Stimulated activated CD8-positive, alpha-beta memory T cell treated with anti-CD3 and anti-CD28 coated beads, Interleukin-12 subunit alpha, Interleukin-12 subunit beta, amount 100 ng/mL, for 24 hours (primary cell): Measurements from ENCODE around the gene KCNMA1.

ENCODE experiments used
- DNase-seq: peaks from one replicate; pipeline ENCODE4 v3.0.0-alpha.2; 2020; ENCODE audit errors: extremely low read depth

KCNMA1 gene

GRCh38 chr10:77023396-77023795, 614.2 kb downstream of the KCNMA1 start:
- no peak for DNase-seq

DNA sequence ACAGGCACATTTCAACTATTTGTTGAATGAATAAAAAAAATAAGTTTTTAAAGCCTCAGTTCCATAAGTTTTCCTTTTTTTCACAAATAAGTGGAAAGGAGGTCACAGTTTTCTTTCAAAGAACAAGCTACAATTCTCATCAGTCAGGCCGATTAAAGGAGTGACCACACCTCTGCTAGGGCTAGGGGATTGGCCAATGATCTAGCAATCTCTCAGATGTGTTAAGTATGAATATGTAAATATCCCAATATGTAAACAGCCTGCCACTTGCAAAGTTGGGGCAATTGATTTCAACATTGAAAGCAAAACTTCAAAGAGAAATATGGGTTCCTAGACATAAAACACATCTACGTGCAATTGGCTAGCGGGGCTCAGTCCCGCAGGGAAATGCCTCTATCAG, 614.9 kb downstream of the KCNMA1 start:
- no peak for DNase-seq

DNA sequence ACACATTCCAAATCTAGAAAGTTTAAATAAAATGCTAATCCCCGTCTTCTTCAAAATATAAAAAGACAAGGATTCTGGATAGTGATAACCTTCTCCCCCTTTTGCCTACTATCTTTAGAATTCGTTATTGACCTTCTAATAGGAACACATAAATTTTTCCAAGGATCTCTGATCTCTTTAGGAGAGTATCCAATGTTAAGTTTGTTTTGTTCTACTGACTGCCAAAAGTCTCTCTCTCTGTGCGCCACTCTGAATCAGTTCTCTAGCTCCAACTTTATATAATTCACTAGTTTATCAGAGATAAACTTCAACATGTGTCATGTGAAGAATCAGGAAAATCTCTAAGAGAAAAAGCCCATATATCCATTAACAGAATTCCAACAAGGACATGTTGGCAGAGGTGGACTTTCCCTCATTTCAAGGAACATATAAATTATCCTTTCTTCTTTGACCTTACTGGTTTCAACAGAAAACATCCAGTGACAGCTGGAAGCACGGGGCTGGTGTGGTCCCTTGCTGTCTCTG, 615.6 kb downstream of the KCNMA1 start:
- DNase-seq: no peak

DNA sequence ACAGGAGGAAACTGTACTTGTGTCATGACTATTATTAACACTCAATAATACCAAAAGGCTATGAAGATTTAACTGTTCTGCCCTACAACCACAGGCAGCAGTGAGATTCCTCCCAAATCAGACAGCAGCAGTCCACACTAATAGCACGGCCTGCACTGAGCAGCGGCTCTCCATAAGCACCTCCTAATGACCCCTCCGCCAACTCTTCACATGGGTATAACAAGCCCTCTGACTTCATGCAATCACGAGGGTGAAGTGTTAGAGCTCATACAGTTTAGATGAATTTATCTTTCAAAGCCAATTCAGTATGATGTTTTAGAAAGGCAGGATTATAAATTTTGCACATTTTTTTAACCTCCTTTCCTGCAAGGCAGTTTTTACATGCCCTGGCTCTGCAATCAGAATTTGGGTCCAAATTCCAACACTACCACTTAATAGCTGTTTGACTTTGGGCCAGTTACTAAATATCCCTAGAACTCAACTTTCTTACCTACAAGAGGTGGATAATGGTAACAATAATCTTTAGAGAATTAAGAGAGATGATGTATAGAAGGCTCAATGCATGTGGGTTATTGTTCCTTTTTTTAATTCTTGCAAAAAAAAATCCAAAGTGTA, 617.1 kb downstream of the KCNMA1 start:
- no peak for DNase-seq

DNA sequence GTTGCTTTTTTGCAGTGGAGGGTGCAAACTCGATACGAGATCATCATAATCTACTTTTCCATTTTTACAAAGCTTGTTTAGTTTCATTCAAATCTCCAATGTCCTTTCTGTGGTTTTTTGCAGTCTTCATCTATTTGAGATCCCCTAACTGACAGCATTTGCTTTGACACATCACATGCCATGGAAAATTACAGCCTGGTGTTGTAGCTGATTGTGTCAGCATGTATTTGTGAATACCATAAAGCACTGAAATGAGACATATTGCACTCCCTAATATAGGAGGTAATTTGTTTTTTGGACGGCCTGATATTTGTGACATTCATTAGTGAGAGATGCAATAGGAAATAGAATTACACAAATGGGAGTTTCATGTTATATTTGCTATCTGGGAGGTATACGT, 620.8 kb downstream of the KCNMA1 start:
- no peak for DNase-seq

GRCh38 chr10:77016278-77016815, 621.3 kb downstream of the KCNMA1 start:
- DNase-seq: no peak

DNA sequence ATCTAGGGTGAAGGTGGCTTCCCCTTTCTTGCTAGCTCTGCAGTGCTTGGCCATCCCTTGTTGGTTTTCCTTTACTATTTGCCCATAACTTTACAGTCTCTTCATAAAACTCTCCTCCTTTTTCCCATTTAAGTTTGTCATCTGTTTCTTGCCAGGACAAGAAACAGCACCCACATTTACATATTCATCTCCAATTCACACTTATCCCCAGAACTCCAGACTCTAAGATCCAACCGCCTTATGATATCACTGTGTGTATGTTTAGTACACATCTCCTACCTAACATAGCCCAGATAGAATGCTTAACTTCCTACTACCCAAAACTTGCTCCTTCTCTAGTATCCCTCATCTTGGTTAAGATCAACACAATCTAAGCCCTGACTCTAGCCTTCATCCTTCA, 622.2 kb downstream of the KCNMA1 start:
- no peak for DNase-seq

- no peak for DNase-seq
Observed at GRCh38 chr10:77012812-77013500, 624.7 kb downstream of the KCNMA1 start.

DNA sequence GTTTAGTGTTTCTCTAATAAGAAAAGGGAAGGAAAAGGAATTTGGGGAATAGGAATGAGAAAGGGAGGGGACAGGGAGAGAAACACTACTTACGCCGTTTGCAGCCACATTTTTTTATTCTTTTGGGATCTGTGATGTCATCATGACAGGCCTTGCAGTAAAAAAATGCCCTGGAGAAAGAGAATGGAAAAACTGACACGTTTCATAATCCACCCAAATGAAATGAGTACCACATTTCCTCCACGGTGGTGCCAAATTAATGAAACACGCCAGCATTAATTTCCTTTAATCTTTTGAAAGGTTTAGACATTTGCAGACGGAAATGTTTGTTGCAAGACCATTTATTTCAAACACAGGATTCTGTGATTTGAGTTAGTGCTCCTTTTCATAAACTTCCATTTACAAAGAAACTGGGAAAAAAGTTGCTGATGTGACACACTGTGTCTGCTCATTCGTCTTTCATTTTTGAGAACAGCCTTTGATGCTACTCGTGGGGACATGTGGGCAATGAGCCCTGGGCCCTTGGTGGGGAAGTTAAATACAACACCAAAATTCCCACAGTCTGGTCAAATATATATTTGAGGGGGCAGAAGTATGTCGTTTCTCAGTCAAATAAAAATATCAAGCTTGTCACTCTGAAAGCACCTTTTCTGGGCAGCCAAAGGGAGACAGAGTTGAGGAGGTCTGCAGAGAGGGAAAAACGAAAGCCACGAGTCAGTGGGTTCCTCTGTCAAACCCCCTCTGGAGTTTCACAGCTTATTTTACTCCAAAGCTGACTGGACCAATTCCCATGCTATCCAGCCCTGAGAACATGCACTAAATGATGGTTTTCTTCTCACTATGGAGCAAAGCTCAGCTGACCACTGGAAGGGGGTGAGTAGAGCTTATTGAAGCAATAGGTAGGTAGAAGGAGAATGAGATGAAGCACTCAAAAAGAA, 625.5 kb downstream of the KCNMA1 start:
- DNase-seq: no peak

- DNase-seq: no peak
Observed at GRCh38 chr10:77010430-77010829, 627.2 kb downstream of the KCNMA1 start.

- DNase-seq: no peak
Observed at GRCh38 chr10:77007834-77008233, 629.8 kb downstream of the KCNMA1 start.

DNA sequence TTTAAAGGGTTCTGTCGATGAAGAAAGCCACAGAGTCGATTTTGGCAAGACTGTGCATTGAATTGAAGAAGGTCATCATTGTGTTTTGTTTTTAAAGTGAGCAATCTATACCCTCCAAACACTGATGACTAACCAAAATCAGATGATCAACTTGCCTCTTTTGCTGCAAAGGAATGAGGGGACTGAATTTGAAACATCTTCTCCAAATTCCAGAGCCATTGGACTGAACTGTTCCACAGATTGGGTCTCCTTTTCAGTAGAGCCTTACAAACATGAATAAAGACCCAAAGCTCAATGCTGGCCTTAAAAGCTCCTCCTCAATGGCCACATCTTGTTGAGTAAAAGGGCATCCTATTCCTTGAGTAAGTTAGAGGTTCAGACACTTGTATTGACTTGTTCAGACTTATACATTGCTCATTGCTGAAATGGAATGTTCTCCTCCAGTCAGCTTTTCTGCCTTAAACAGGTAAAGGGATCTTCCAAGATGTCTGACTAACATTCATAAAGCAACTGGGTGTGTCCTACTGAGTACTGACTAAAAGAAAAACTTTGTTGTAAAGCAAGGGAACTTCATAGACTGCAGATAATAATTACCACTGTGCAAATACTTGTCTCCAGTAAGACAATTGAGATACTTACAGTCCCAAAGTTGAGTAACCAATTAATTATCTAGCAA, 630.6 kb downstream of the KCNMA1 start:
- DNase-seq: no peak

DNA sequence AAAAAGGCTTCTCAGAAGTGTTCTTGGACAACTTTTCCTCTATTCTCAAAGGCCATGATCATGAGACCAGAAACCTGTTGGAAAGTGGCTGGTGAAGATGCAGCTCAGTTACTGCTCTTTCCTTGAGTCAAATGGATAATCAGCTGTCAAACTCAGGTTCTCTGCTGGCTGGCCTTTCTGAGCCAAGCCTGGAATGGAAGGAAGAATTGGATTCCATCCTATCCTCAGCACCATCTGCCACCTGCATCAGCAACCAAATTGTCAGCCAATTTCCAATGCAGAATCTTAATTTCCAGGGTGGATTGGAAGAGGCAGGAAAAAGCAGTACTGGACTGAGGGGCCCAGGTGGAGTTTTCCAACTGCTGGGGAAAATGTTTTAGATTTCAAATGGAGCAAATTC, 631.7 kb downstream of the KCNMA1 start:
- no peak for DNase-seq

GRCh38 chr10:77004917-77005564, 632.6 kb downstream of the KCNMA1 start:
- DNase-seq: no peak

- DNase-seq: no peak
Observed at GRCh38 chr10:77002872-77003271, 634.7 kb downstream of the KCNMA1 start.

DNA sequence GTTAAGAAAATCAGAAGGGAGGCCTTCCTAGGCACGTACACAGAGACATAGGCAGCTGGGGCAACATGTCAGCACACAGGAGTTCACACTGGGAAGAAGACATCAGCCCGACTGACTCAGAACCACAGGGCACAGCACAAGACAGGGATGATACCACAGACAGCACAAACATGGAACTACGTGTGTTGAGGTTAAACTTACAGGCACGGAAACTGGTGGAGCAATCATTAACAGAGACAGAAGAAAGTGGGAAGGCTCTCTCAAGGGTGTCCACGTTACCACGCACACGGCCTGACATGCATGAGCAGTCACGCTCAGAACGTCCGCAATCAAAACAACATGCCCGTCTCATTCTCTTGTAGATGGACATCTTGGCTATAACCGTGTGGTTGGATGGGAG, 636.4 kb downstream of the KCNMA1 start:
- no peak for DNase-seq

DNA sequence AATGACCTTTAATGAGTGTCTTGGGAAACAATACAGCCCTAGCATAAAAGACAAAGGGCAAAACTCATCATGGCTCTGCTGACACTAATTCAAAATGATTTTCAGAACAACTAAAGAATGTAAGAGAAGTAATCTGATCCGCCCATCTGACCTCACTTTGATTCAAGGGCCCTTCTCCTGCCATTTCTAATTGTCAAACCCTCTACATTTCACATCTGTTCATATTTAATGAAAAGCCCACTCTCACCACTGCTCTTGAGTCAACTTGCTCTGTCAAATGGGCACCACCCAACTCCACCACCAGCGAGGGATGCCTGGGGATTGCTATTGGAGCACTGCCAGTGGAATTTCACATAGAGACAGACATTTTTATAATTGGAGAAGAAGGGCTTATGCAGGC, 639.2 kb downstream of the KCNMA1 start:
- no peak for DNase-seq

GRCh38 chr10:76997631-76998030, 640.0 kb downstream of the KCNMA1 start:
- no peak for DNase-seq

- DNase-seq: no peak
Observed at GRCh38 chr10:76995023-76995422, 642.6 kb downstream of the KCNMA1 start.

DNA sequence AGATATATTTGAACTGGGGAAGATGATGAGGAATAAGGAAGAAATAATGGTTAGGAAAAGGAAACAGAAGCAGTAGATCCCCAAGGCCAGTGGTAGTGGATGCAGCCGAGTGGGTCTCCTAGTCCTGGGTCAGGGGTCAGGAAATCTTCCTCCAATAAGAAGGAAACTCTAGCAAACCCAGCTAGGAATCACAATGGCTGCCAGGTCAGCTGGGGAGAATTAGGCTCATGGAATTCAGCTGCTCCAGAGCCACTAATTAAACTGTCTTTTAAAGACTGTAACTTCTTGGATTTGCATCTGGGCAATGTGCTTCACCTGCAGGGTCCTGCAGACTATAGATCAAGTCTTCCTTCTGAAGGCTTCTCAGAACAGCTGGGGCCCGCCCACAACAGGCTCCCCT, 644.4 kb downstream of the KCNMA1 start:
- DNase-seq: no peak

- DNase-seq: no peak
Observed at GRCh38 chr10:76992467-76992866, 645.1 kb downstream of the KCNMA1 start.
